AG04449 (cell line): ENCODE measurements around the gene IL10RA.

Source experiments
- CTCF ChIA-PET: fragments of 350-600 bp; formaldehyde crosslinking; extraction: SDS; loops from one replicate; lab custom pipeline; 2021; ENCODE audit warnings: antibody characterized with exemption; lab: Yijun Ruan, JAX
- POLR2A ChIA-PET: fragments of 400-600, 350-600 bp; formaldehyde crosslinking; extraction: SDS; loops from one replicate; lab custom pipeline; 2020; ENCODE audit warnings: antibody characterized with exemption, inconsistent platforms; lab: Yijun Ruan, JAX
- DNase-seq: peaks from one replicate; pipeline ENCODE4 v3.0.0-alpha.2; 2010; ENCODE audit warnings: low read depth, low spot score
- H3K4me3 ChIP-seq: 2 replicates; pipeline ENCODE4 v1.5.1; 2011; ENCODE audit warnings: low read depth, mild to moderate bottlenecking, control low read depth, low read length
- TF ChIP-seq, protein P1 (sequence below): IDR thresholded peaks from one replicate; pipeline ENCODE4 v1.5.1; 2011; ENCODE audit warnings: mild to moderate bottlenecking, moderate library complexity, low read length, control low read depth, inconsistent platforms; ENCODE audit not compliant: insufficient read depth; ENCODE audit errors: missing control alignments

Gene IL10RA

DNA sequence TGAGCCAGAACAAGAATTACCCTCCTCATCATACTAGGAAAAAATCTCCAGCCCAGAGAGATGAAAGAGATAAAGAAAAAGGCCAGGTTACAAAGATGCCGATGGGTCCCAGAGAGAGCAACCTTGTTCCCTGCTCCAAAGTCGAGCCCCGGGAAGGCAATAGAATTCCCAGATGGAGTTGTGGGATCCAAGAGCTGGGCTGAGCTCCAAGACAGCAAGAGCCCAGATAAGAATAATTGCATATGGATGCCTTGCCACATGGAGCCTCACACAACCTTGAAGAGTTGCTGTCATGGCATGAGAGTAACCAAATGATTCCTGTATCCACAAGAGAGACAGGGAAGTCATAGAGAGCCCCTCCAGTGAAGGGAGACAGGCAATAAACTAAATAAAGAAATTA, 30.9 kb downstream of the IL10RA start:
- ChIA-PET POLR2A (no interaction called here), CTCF (no interaction called here)
- H3K4me3 ChIP-seq = no peak overlapping the region
- TF ChIP-seq, protein P1, sequence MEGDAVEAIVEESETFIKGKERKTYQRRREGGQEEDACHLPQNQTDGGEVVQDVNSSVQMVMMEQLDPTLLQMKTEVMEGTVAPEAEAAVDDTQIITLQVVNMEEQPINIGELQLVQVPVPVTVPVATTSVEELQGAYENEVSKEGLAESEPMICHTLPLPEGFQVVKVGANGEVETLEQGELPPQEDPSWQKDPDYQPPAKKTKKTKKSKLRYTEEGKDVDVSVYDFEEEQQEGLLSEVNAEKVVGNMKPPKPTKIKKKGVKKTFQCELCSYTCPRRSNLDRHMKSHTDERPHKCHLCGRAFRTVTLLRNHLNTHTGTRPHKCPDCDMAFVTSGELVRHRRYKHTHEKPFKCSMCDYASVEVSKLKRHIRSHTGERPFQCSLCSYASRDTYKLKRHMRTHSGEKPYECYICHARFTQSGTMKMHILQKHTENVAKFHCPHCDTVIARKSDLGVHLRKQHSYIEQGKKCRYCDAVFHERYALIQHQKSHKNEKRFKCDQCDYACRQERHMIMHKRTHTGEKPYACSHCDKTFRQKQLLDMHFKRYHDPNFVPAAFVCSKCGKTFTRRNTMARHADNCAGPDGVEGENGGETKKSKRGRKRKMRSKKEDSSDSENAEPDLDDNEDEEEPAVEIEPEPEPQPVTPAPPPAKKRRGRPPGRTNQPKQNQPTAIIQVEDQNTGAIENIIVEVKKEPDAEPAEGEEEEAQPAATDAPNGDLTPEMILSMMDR = no peak
- DNase-seq = no peak

DNA sequence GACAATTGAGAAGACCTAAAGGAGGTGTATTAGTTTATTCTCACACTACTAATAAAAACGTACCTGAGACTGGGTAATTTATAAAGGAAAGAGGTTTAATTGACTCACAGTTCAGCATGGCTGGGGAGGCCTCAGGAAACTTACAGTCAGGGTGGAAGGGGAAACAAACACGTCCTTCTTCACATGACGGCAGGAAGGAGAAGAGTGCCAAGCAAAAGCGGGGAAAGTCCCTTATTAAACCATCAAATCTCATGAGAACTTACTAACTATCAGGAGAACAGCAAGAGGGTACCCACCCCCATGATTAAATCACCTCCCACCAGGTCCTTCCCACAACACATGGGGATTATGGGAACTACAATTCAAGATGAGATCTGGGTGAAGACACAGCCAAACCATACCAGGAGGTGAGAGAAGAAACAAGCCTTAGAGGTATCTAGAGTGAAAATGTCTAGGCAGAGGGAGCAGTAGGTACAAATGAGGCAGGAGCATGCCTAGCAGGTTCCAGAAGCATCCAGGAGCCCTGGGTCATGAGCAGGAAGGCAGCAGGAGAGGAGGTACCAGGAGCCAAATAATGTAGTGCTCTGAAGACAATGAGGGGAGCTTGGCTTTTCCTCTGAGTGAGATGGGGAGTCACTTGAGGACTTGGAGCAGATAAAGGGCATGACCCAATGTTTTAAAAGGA, 31.6 kb downstream of the IL10RA start:
- H3K4me3 ChIP-seq = no peak overlapping the region
- TF ChIP-seq, protein P1 = no peak
- DNase-seq = no peak
- ChIA-PET POLR2A (no interaction called here), CTCF (no interaction called here)

DNA sequence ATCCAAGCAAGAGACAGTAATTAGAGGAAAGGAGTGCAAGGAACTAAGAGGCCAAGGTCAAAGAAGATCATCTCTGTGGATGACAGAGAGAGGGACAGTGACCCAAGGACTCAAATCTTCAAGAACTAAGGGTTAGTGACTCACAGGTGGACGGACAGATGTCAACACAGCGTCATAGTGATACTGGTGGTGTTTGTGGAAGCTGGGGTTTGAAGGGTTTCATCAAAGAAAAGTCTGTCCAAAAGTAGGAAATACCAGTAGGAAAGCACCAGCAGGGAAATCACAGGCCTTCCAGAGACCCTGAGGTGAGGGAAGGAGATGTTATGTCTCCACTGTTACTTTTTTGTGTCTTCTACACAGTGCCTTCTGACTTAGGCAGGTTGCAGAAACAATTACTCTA, 32.2 kb downstream of the IL10RA start:
- no peak for DNase-seq
- TF ChIP-seq, protein P1 = no peak
- H3K4me3 ChIP-seq = no peak overlapping the region
- ChIA-PET POLR2A (no interaction called here), CTCF (interaction anchor here (1.8 kb wide), 1 partner anchor 72 kb away, joined by 4 read pairs; no protein-coding TSS in a partner anchor)

DNA sequence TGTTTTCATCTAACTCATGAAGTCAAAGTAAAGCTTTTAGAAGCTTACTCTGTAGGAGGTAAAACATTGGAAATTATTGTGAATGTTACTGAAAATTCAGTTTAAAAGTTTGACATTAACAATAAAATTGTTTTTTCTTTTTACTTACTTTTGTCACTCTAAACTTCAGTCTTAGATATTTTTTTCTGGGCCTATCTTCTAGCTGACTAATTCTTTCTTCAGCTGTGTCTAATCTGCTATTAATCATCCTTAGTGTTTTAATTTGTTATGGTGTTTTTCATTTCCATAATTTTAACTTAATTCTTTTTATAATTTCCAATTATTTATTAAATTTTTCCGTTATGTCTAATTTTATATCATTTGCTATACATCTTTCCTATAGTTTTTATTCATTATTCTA, 35.0 kb downstream of the IL10RA start:
- ChIA-PET POLR2A (no interaction called here), CTCF (interaction anchor here (1.3 kb wide), 1 partner anchor 32 kb away, joined by 3 read pairs; no protein-coding TSS in a partner anchor)
- DNase-seq = no peak
- TF ChIP-seq, protein P1 = no peak
- H3K4me3 ChIP-seq = no peak overlapping the region

DNA sequence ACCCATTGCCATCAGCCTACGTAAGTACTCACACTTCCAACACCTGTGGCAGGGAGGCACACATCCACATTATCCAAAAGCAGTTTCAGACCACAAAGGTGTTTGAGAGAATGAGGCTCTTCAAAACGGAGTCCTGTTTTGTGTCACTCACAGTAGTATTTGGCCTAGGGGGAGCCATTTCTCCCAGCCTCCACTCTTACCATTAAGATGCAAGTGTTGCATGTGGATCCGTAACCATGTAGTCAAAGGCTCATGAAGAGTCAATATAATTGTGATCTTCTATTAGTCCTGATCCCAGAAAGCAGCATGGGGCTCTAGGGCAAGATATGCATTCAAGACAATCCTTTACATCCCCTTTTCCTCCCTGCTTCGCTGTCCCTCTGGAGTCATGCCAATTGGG, 41.5 kb downstream of the IL10RA start:
- DNase-seq = no peak
- no peak overlapping the region for H3K4me3 ChIP-seq
- ChIA-PET CTCF (no interaction called here), POLR2A (no interaction called here)
- TF ChIP-seq, protein P1 = no peak

DNA sequence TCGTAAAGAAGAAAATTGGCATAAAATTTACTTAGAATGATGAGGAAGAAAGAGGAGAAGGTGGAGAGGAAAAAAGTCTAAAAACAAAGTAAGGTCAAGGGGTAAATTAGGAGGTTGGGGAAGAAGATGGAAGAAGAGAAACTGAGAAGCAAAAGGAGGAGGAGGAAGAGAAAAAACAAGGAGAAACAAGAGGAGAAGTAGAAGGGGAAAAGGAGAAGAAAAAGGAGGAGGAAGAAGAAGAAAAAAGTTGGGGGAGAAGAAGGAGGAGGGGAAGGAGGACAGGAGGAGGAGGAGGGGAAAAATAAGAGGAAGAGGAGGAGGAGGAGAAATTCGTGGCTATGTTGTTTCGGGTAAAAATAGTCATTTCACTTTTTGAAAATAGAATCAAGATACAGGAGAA, 42.4 kb downstream of the IL10RA start:
- POLR2A ChIA-PET = no interaction called here
- CTCF ChIA-PET = no interaction called here
- TF ChIP-seq, protein P1 = no peak
- H3K4me3 ChIP-seq = no peak overlapping the region
- no peak for DNase-seq
